HepG2 (cell line): ENCODE results near the gene MYO5B.

Experiments
- CTCF ChIP-seq: sonication (generic); formaldehyde crosslinking; IDR thresholded peaks from 2 replicates; pipeline ENCODE4 v1.5.0; 2020; ENCODE audit warnings: mild to moderate bottlenecking, missing genetic modification reagents, moderate library complexity
- HINFP ChIP-seq: sonication (generic); formaldehyde crosslinking; IDR thresholded peaks from 2 replicates; pipeline ENCODE4 v1.4.0; 2020; ENCODE audit warnings: low read depth, mild to moderate bottlenecking, missing genetic modification reagents
- KDM5B ChIP-seq: sonication (generic); formaldehyde crosslinking; IDR thresholded peaks from 2 replicates; pipeline ENCODE4 v1.4.0; 2020; ENCODE audit warnings: missing genetic modification reagents, mild to moderate bottlenecking, borderline replicate concordance
- SSRP1 ChIP-seq: IDR thresholded peaks from 2 replicates; pipeline ENCODE4 v1.6.1; 2016; ENCODE audit warnings: control low read depth
- TOE1 ChIP-seq: sonication (generic); formaldehyde crosslinking; IDR thresholded peaks from 2 replicates; pipeline ENCODE4 v1.4.0; 2020; ENCODE audit warnings: mild to moderate bottlenecking, missing genetic modification reagents
- ZBTB4 ChIP-seq: sonication (generic); formaldehyde crosslinking; IDR thresholded peaks from 2 replicates; pipeline ENCODE4 v1.4.0; 2020; ENCODE audit warnings: missing genetic modification reagents, mild to moderate bottlenecking, borderline replicate concordance
- ZNF317 ChIP-seq: sonication (generic); formaldehyde crosslinking; IDR thresholded peaks from 2 replicates; pipeline ENCODE4 v1.5.0; 2020; ENCODE audit warnings: mild to moderate bottlenecking, missing genetic modification reagents
- TF ChIP-seq, protein P1 (sequence below), 2 experiments: sonication (generic) in 1 of 2; formaldehyde crosslinking in 1 of 2; IDR thresholded peaks; 2 replicates each; pipeline versions ENCODE4 v1.4.0 to v1.6.1; 2016 to 2020; ENCODE audit warnings: borderline replicate concordance in 1 of 2, low read depth in 1 of 2, mild to moderate bottlenecking in 1 of 2, missing genetic modification reagents in 1 of 2

DNA sequence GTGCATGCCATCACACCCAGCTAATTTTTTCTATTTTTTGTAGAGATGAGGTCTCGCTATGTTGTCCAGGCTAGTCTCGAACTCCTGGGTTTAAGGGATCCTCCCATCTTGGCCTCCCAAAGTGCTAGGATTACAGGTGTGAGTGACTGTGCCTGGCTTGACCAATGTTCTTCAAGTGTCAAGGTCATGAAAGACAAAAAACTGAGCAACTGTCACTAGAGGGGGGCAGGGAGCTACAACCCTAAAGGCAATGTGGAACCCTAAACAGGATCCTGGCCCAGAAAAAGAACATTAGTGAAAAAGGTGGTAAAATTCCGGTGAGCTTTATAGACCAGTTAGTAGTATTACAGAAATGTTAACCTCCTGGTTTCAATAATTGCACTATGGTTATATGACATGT lies 7.3 kb downstream of the MYO5B start:
- TF ChIP-seq ZNF317 (CRISPR knock-in tag) (no peak), SSRP1 (no peak), ZBTB4 (CRISPR knock-in tag) (no peak), KDM5B (CRISPR knock-in tag) (no peak), CTCF (CRISPR knock-in tag) (no peak), HINFP (CRISPR knock-in tag) (no peak), TOE1 (no peak)
- TF ChIP-seq, protein P1, sequence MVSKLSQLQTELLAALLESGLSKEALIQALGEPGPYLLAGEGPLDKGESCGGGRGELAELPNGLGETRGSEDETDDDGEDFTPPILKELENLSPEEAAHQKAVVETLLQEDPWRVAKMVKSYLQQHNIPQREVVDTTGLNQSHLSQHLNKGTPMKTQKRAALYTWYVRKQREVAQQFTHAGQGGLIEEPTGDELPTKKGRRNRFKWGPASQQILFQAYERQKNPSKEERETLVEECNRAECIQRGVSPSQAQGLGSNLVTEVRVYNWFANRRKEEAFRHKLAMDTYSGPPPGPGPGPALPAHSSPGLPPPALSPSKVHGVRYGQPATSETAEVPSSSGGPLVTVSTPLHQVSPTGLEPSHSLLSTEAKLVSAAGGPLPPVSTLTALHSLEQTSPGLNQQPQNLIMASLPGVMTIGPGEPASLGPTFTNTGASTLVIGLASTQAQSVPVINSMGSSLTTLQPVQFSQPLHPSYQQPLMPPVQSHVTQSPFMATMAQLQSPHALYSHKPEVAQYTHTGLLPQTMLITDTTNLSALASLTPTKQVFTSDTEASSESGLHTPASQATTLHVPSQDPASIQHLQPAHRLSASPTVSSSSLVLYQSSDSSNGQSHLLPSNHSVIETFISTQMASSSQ (IDR thresholded peaks at IDR 0.05; ENCODE audit: low read depth), result no peak
- TF ChIP-seq, protein P1 (CRISPR knock-in tag; IDR thresholded peaks at IDR 0.05; ENCODE audit: borderline replicate concordance), result no peak
